MG63 (cell line): ENCODE measurements around the gene SPRTN. TPM values are rescaled to one million over a fixed set of nuclear protein-coding genes. Genes with fewer than 3 reads are reported as not detected.

Experiments
- DNase-seq: peaks from one replicate; pipeline ENCODE4 v3.0.0-alpha.2; 2020
- H3K27me3 ChIP-seq: fragments of 250-450 bp; sonication (Bioruptor Pico); 2 replicates; pipeline ENCODE4 v1.5.1; 2020; ENCODE audit warnings: mild to moderate bottlenecking, moderate library complexity
- H3K36me3 ChIP-seq: fragments of 250-450 bp; sonication (Bioruptor Pico); 2 replicates; pipeline ENCODE4 v1.5.1; 2020; ENCODE audit warnings: mild to moderate bottlenecking, moderate library complexity
- H3K4me3 ChIP-seq: fragments of 250-450 bp; sonication (Bioruptor Pico); 2 replicates; pipeline ENCODE4 v1.5.1; 2020; ENCODE audit warnings: mild to moderate bottlenecking, moderate library complexity
- H3K9me3 ChIP-seq: fragments of 250-450 bp; sonication (Bioruptor Pico); 2 replicates; pipeline ENCODE4 v1.5.1; 2020; ENCODE audit warnings: mild to moderate bottlenecking, moderate library complexity
- total RNA-seq: library from RNA; depleted of rRNA; stranded (reverse); fragments of >200 nt; shearing (Covaris generic); gene quantifications from 2 replicates; pipeline ENCODE4 v1.2.3, GENCODE V29; 2014; ENCODE audit warnings: low replicate concordance; rRNA removed

Gene SPRTN, protein sequence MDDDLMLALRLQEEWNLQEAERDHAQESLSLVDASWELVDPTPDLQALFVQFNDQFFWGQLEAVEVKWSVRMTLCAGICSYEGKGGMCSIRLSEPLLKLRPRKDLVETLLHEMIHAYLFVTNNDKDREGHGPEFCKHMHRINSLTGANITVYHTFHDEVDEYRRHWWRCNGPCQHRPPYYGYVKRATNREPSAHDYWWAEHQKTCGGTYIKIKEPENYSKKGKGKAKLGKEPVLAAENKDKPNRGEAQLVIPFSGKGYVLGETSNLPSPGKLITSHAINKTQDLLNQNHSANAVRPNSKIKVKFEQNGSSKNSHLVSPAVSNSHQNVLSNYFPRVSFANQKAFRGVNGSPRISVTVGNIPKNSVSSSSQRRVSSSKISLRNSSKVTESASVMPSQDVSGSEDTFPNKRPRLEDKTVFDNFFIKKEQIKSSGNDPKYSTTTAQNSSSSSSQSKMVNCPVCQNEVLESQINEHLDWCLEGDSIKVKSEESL
- 4.3 and 6.7 TPM in 2 replicates for total RNA-seq

DNA sequence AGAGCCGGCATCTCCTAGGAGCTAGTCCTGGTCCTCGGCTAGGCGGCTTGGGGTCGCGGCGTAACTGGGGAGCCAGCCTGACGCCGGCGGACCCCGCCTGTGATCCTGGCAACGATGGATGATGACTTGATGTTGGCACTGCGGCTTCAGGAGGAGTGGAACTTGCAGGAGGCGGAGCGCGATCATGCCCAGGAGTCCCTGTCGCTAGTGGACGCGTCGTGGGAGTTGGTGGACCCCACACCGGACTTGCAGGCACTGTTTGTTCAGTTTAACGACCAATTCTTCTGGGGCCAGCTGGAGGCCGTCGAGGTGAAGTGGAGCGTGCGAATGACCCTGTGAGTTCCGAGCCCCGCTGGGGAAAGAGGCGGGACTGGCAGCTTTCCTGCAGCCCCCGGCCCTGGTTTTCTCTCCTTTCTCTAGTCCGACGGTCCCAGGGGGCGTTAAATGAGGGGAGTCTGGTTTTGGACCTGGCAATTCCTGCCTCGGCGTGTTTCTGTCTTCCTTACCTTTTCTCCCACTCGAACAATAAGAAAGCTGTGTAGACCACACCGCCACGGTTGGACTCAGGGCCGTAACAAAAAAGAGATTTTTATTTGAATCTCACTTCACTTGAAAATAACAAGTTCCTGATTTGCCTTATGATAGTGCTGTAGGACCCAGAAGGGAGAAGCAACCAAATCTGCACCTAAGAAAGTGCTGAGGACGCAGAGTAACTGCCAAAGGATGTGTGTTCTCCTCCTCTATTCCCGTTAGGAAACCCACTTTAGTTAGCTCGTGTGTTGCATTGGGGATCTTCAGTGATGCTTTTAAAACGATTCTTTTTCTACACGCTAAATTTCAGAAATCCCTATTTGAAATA is at the start of gene SPRTN:
SPRTN (plus strand) TSS at position 24 of the 859 bp plus-strand sequence; CDS start at position 115, 91 bp downstream.
- no peaks in the 10 kb centered on the region; the same call in 1 of the 2 replicates for H3K27me3 ChIP-seq
- H3K9me3 ChIP-seq, result no peaks in the 10 kb centered on the region
- H3K36me3 ChIP-seq, result peaks cover 36% of the 10 kb centered on the region
- DNase-seq, result no peak
- peak within 1 kb of the TSS; percentile 94 for H3K4me3 ChIP-seq

DNA sequence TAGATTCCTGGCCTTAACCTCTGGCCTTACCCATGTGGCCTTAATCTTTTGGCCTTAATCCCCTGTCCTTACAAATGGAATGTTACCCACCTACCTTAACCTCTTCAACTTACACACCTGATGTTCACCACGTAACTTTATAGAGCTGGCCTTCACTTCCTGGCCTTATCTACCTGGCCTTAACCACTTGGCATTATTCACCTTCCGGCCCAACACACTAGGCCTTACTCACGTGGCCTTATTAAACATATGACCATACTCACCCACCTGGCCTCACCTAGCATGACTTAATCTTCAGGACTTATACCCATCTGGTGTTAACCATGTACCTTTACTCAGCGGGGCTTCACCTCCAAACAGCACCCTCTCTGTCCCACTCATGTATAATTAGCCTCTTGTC is 42.2 kb upstream of the SPRTN start:
- DNase-seq, result no peak
- no peaks in the 10 kb centered on the region for H3K36me3 ChIP-seq
- H3K27me3 ChIP-seq, result no peaks in the 10 kb centered on the region
- no peaks in the 10 kb centered on the region for H3K9me3 ChIP-seq
- no peak overlapping the region for H3K4me3 ChIP-seq

DNA sequence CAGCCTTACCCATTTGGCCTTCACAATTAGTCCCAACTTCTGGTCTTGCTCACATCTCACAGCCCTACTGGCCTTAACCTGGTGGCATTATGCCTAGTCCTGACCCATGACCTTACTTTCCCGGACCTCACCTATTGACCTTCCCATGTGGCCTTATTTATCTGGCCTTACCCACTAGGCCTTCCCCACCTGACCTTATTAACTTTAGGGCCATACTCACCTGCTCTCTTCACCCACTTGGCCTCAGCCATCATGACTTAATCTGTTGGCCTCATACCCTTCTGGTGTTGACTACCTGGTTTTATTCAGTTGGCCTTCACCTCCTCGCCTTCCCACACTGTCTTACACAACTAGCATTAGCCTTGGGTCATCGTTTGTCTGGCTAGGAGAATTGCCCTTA is 36.1 kb upstream of the SPRTN start:
- Histone ChIP-seq H3K9me3 (no peaks in the 10 kb centered on the region), H3K4me3 (no peak overlapping the region), H3K27me3 (no peaks in the 10 kb centered on the region), H3K36me3 (no peaks in the 10 kb centered on the region)
- no peak for DNase-seq

DNA sequence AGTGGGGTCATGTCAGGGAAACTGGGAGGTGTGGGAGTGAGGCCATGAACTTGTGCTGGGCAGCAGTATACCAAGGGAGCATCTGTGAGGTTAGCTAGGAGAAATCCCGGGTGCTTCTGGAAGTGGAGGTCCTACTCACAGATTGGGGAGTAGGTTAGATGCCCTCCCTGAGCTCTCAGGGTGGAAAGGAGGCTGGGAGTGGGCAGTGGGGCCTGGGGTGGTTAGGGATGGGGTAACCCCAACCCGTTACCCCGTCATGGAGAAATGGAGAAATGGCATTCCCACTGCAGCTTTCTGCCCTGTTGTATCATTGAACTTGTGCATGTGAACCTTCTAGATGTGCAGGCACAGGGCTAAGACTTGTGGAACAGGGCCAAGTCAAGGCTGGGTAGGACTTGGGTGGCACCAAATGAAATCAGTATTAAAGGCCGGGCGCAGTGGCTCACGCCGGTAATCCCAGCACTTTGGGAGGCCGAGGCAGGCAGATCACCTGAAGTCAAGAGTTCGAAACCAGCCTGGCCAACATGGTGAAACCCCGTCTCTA is 27.6 kb upstream of the SPRTN start:
- Histone ChIP-seq H3K4me3 (no peak overlapping the region), H3K9me3 (no peaks in the 10 kb centered on the region), H3K36me3 (no peaks in the 10 kb centered on the region), H3K27me3 (no peaks in the 10 kb centered on the region; the same call in 1 of the 2 replicates)
- DNase-seq, result no peak

DNA sequence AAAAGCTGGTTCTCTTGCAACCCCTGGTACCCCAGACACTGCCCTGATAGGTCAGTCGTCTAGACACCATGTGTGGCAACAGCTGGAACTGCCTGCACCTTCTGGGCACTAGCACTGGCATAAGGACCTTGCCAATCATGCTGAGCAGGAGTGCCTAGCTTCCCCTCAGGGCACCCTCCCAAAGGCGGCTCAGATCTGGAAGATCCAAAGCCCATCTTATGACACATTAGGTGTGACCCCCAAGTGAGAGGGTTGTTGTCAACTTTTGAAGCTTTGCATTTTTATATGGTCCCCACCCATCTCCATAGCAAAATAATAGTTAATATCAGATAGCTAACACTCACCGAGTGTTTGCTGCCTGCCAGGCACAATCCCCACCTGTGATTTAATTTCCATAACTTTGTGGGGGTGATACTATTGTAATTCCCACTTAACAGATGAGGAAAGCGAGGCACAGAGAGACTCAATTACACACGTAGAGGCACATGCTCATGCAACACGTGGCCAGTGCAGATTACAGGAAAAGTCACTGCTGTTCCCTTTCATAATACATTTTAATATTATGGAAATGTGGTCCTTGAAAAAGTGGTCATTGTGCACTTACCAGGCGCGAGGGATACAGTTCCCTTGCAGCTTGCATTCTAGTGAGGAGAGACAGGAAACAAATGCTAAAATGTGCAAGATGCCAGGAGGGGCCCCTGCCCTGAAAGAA is 26.2 kb upstream of the SPRTN start:
- H3K27me3 ChIP-seq, result no peaks in the 10 kb centered on the region; the same call in 1 of the 2 replicates
- DNase-seq, result no peak

DNA sequence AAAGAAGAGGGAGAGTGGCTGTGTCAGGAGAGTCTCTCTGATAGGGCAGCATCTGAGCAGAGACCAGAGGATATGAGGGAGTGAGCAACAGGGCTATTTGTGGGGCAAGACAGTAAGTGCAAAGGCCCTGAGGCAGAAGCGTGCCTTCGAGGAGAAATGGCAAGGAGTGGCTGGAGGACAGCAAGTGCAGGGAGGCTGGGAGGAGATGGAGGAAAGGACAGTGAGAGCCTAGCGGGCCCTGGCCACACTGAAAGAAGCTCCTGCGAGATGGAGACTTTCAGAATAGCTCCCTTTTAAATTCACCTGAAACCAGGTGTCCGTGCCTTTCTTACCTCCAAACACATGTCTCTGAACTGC is 25.7 kb upstream of the SPRTN start:
- no peaks in the 10 kb centered on the region for H3K9me3 ChIP-seq
- H3K27me3 ChIP-seq, result no peaks in the 10 kb centered on the region; the same call in 1 of the 2 replicates
- no peak for DNase-seq
- no peak overlapping the region for H3K4me3 ChIP-seq
- no peaks in the 10 kb centered on the region for H3K36me3 ChIP-seq

More for the DNA sequence above, 26.2 kb upstream of the SPRTN start:
- Histone ChIP-seq H3K9me3 (no peaks in the 10 kb centered on the region), H3K36me3 (no peaks in the 10 kb centered on the region), H3K4me3 (no peak overlapping the region)

DNA sequence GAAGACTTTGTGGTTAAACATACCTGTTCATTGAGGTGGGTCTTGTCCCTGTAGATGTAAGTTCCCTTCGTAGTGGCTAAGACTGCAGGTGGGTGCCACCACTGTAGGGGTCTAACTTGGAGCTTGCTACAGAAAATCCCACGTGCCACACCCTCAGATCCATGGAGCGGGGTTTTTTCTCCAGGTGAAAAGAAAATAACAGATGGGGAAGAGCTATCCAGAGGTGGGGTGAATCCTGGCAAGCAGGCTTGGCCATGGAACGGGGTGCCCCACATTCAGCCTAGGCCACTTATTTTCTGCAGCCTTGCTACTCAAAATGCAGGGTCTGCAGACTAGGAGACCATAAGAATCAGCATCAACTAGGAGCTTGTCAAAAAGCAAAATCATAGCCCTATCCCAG is 24.4 kb upstream of the SPRTN start:
- Histone ChIP-seq H3K4me3 (no peak overlapping the region), H3K36me3 (no peaks in the 10 kb centered on the region), H3K9me3 (peaks cover 2% of the 10 kb centered on the region; the same call in 1 of the 2 replicates), H3K27me3 (no peaks in the 10 kb centered on the region; the same call in 1 of the 2 replicates)
- DNase-seq, result no peak

DNA sequence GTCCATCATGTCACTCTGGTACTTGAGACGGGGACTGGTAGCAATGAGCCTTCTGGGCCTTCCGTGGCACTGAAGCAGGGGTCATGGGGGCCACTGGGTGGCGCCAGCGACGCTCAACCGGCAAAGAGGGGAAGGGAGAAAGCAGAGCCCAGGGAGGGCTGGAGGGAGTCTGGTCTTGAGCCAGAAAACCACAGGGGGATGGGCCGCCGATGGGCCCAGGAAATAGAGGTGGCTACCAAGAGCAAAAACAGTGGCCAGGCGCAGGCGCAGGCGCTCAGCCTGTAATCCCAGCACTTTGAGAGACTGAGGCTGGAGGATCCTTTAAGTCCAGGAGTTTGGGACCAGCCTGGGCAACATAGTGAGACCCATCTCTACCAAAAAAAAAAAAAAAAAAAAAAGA is 22.2 kb upstream of the SPRTN start:
- DNase-seq, result peak; percentile 34
- Histone ChIP-seq H3K36me3 (no peaks in the 10 kb centered on the region), H3K4me3 (no peak overlapping the region), H3K9me3 (peaks cover 2% of the 10 kb centered on the region; the same call in 1 of the 2 replicates), H3K27me3 (no peaks in the 10 kb centered on the region; the same call in 1 of the 2 replicates)

DNA sequence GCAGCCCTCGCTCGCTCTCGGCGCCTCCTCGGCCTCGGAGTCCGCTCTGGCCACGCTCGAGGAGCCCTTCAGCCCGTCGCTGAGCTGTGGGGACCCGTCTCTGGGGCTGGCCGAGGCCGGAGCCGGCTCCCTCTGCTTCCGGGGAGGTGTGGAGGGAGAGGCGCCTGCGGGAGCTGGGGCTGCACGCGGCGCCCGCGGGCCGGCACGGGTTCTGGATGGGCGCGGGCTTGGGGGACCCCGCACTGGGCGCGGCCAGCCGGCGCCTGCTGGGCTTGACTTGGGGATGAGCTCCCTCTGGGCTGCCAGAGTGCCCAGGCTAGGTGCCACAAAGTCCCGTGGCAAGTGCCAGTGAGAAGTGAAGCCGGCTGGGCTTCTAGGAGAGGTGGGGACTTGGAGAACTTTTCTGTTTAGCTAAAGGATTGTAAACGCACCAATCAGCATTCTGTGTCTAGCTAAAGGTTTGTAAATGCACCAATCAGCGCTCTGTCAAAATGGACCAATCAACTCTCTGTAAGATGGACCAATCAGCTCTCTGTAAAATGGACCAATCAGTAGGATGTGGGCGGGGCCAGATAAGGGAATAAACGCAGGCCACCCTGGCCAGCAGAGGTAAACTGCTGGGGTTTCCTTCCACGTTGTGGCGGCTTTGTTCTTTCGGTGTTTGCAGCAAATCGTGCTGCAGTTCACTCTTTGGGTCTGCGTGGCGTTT is 20.6 kb upstream of the SPRTN start:
- H3K36me3 ChIP-seq, result no peaks in the 10 kb centered on the region
- no peak overlapping the region for H3K4me3 ChIP-seq
- DNase-seq, result no peak
- H3K27me3 ChIP-seq, result no peaks in the 10 kb centered on the region; the same call in 1 of the 2 replicates
- H3K9me3 ChIP-seq, result peaks cover 2% of the 10 kb centered on the region; the same call in 1 of the 2 replicates

DNA sequence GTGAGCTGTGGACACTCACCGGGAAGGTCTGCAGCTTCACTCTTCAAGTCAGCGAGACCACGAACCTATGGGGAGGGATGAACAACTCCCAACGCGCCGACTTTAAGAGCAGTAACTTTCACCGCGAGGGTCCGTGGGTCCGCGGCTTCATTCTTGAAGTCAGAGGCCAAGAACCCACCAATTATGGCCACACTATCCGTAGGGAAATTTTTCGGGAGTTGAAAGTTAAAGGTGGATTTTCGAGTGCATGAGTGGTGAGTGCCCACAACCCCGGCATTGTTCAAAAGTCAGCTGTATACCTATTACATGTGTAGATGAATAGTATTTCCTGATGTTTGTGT is 20.1 kb upstream of the SPRTN start:
- no peak for DNase-seq

DNA sequence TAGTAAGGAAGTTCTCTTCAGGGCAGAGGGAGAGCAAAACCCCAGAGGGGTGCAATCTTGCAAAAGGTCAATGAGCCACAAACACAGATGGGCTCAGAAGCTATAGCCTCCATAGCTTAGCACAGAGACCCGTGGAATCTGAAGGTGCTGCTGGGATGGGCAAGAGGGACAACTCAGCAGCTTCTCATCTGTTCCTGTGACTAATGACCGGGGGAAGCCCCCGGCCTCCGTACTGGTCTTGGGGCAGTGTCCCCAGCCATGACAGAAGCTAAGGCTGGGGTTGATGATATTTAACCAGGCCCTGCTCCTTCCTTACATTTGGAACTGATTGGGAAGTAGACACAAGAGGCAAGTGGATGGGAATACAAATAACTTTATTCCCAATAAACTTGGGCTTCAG is 19.5 kb upstream of the SPRTN start:
- no peak overlapping the region for H3K4me3 ChIP-seq
- H3K27me3 ChIP-seq, result no peaks in the 10 kb centered on the region; the same call in 1 of the 2 replicates
- H3K9me3 ChIP-seq, result peaks cover 2% of the 10 kb centered on the region; the same call in 1 of the 2 replicates
- no peak for DNase-seq
- no peaks in the 10 kb centered on the region for H3K36me3 ChIP-seq

More for the DNA sequence above, 20.1 kb upstream of the SPRTN start:
- Histone ChIP-seq H3K4me3 (no peak overlapping the region), H3K36me3 (no peaks in the 10 kb centered on the region), H3K9me3 (peaks cover 2% of the 10 kb centered on the region; the same call in 1 of the 2 replicates), H3K27me3 (no peaks in the 10 kb centered on the region; the same call in 1 of the 2 replicates)

DNA sequence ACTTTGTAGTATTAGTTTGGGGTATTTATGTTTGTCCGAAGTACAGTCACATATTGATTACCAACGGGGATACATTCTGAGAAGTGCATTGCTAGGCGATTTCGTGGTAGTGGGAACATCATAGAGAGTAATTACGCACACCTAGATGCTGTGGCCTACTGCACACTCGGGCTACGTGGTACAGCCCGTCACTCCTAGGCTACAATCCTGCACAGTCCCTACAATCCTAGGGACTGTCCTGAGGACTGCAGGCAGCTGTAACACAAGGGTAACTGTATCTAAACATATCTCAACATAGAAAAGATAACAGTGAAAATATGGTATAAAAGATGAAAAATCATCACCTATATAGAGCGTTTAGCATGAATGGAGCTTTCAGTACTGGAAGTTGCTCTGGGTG is 19.0 kb upstream of the SPRTN start:
- DNase-seq, result no peak
- Histone ChIP-seq H3K9me3 (peaks cover 2% of the 10 kb centered on the region; the same call in 1 of the 2 replicates), H3K4me3 (no peak overlapping the region), H3K36me3 (no peaks in the 10 kb centered on the region), H3K27me3 (no peaks in the 10 kb centered on the region)

DNA sequence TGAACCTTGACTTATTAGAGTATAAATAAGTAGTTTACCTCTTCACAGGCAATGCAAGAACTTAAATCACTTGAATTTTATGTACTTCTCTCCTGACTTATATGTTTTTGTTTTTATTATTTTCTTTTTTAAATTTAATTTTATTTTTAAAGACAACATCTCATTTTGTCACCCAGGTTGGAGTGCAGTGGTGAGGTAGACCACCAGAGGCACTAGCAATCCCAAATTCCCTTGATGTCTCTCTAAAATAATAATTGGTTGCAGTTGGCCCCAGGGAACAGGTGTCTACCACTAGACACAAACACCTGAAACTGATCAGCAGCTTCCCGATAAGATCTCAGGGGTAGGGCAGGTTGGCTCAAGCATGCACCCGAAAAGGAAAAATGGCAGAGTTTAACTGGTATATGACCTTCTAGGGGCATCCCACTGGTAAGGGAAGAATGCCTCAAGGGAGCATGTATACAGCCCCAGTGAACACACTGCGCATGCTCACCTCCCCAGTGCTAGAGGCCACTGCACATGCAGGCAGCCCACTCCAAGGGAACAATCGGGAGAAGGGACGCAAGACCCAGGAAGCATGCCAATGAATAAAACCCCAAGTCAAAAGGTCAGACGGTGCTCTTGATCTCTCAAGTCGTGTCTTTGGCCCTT is 15.1 kb upstream of the SPRTN start:
- peaks cover 4% of the 10 kb centered on the region; the same call in 1 of the 2 replicates for H3K27me3 ChIP-seq
- H3K4me3 ChIP-seq, result no peak overlapping the region
- no peaks in the 10 kb centered on the region for H3K36me3 ChIP-seq
- no peaks in the 10 kb centered on the region for H3K9me3 ChIP-seq
- DNase-seq, result no peak

DNA sequence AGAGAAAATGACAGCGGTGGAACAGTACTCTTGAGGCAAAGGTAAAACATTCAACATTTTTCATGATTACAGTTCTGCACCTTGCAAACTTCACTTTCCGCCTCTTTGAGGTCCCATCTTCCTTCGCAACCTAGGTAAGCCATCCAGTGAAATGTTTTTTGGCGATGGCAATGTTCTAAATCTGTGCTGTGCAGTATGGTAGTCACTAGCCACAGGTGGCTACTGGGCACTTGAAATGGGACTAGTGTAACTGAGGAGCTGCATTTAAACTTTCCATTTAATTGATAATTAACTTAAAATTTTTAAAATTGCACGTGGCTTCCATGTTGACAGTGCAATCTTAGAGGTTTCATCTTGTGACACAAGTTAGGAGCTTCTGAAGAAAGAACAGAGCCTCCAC is 13.4 kb upstream of the SPRTN start:
- no peak overlapping the region for H3K4me3 ChIP-seq
- H3K36me3 ChIP-seq, result no peaks in the 10 kb centered on the region
- no peak for DNase-seq
- H3K9me3 ChIP-seq, result no peaks in the 10 kb centered on the region
- H3K27me3 ChIP-seq, result peaks cover 4% of the 10 kb centered on the region; the same call in 1 of the 2 replicates

DNA sequence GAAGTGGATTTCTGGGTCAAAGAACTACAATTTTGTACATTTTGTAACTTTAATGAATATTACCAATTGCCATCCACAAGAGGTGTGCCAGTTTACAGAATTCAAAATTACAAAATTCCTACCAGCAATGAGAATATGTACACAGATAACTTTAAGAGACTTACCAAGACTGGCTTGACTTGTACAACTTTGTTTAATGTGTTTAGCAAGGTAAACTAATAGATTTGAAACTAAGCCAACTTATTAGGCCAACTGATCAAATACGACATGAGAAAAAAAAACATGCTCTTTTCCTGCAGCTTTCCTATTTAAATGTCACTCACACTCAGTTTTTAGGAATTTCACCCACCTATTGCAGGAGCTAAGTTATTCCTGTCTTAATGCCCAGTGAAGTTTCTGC is 11.8 kb upstream of the SPRTN start:
- DNase-seq, result no peak
- no peaks in the 10 kb centered on the region for H3K36me3 ChIP-seq
- no peaks in the 10 kb centered on the region for H3K9me3 ChIP-seq
- peaks cover 4% of the 10 kb centered on the region; the same call in 1 of the 2 replicates for H3K27me3 ChIP-seq
- no peak overlapping the region for H3K4me3 ChIP-seq
